ENCODE measurements around the gene ENO1. TPM values are rescaled to one million over a fixed set of nuclear protein-coding genes. Genes with fewer than 3 reads are reported as not detected.
A peak's percentile ranks its signal among the peaks of the same experiment; 100 is the strongest.

Gene ENO1
- total and polyA plus RNA-seq, 2 of the 4 experiments (the other 2 are of a cell fraction): 2,125 to 3,643 TPM

- no peak overlapping the region for H3K23ac ChIP-seq (ENCODE audit: low read depth, low read length)
- H4K5ac ChIP-seq (ENCODE audit: low read depth, low read length): no peak overlapping the region
- POLR2A ChIA-PET (ENCODE audit: unreplicated experiment): no interaction called here
- H3K4me2 ChIP-seq (ENCODE audit: low read depth, low read length): no peak overlapping the region
- H3K14ac ChIP-seq (replicated peaks; ENCODE audit: low read depth, low read length): no peak overlapping the region
- no peak overlapping the region for H2AFZ ChIP-seq (replicated peaks; ENCODE audit: low read length, poor library complexity)
- H2BK15ac ChIP-seq (ENCODE audit: low read depth, low read length): no peak overlapping the region
- H3K4me1 ChIP-seq (ENCODE audit: control insufficient read depth, insufficient read depth, low read length): peaks cover 10% of the 10 kb centered on the region
- DNase-seq: no peak
- CTCF ChIA-PET: interaction anchor here (1.6 kb wide), 1 partner anchor 14 kb away, joined by 7 read pairs; no protein-coding TSS in a partner anchor
- dilution Hi-C loops (cut with HindIII; ENCODE audit: low sequenced_read_pairs, unreplicated experiment) (no loop called here), intact Hi-C loops (cut with micrococcal nuclease) (no loop called here), in situ Hi-C loops (cut with MboI; ENCODE audit: low sequenced_read_pairs) (loop anchor here (25.0 kb wide), 1 partner anchor 876 kb away; no protein-coding TSS in a partner anchor)
- H2BK5ac ChIP-seq (ENCODE audit: low read depth, low read length, poor library complexity, severe bottlenecking): no peak overlapping the region
- ATAC-seq (ENCODE audit: low read depth): no peak
- no peak overlapping the region for H4K91ac ChIP-seq (ENCODE audit: insufficient read depth, low read depth, low read length)
- H3K4me3 ChIP-seq (ENCODE audit: insufficient read depth, low read depth, low read length): no peak overlapping the region
- H3K79me1 ChIP-seq (ENCODE audit: low read depth in 1 of 2, low read length in 2 of 2): peaks cover 52 to 86% of the 10 kb centered on the region in 2 experiments
- no peak overlapping the region for H2BK20ac ChIP-seq (ENCODE audit: low read depth, low read length)
- H2AK9ac ChIP-seq (replicated peaks; ENCODE audit: low read depth, low read length, poor library complexity): peak overlapping the region; percentile 44
- H2BK120ac ChIP-seq (ENCODE audit: low read depth, low read length): no peak overlapping the region
- H3K56ac ChIP-seq (ENCODE audit: extremely low read depth, insufficient read depth, low read length): no peak overlapping the region
- H3K36me3 ChIP-seq (ENCODE audit: control insufficient read depth, insufficient read depth, low read length): peaks cover 90% of the 10 kb centered on the region
- H4K20me1 ChIP-seq (ENCODE audit: insufficient read depth, low read length): peaks cover 100% of the 10 kb centered on the region
- no peak overlapping the region for H3K18ac ChIP-seq (ENCODE audit: low read depth, low read length)
- H3K27ac ChIP-seq (ENCODE audit: insufficient read depth, low read length): no peak overlapping the region
- H3K9ac ChIP-seq (ENCODE audit: low read depth, low read length): no peak overlapping the region
- peaks cover 8% of the 10 kb centered on the region; the same call in 1 of the 2 replicates for H3K9me1 ChIP-seq (ENCODE audit: insufficient read depth, low read length)
- no peaks in the 10 kb centered on the region for H3K9me3 ChIP-seq (ENCODE audit: control insufficient read depth, insufficient read depth, low read length)
- BruUV-seq (replicated peaks): no TSS peak
- H2AK5ac ChIP-seq (ENCODE audit: low read depth, low read length): no peak overlapping the region
- H3K4ac ChIP-seq (ENCODE audit: low read depth, low read length): no peak overlapping the region
- H4K8ac ChIP-seq (ENCODE audit: low read depth in 2 of 2, low read length in 2 of 2): no peak overlapping the region
- no CpG with 5 or more reads among the region's 7 CpGs for WGBS, 2 experiments (ENCODE audit: extremely low coverage in 2 of 2, insufficient read length in 1 of 2)
- no peaks in the 10 kb centered on the region for H3K27me3 ChIP-seq (ENCODE audit: control insufficient read depth, insufficient read depth, low read length)
- TF ChIP-seq MAFK (IDR thresholded peaks at IDR 0.05; ENCODE audit: low read depth, low read length) (no peak), RCOR1 (IDR thresholded peaks at IDR 0.05; ENCODE audit: insufficient replicate concordance, low read length) (no peak), CHD1 (IDR thresholded peaks at IDR 0.05; ENCODE audit: low read depth, low read length) (no peak), ELK1 (IDR thresholded peaks at IDR 0.05; ENCODE audit: borderline replicate concordance, low read depth, low read length) (no peak), CTCF (conservative IDR thresholded peaks at IDR 0.05; ENCODE audit: low read depth, low read length) (no peak), MAZ (IDR thresholded peaks at IDR 0.05; ENCODE audit: borderline replicate concordance, low read depth, low read length) (no peak), USF2 (IDR thresholded peaks at IDR 0.05; ENCODE audit: low read depth, low read length) (no peak), NFE2L2 (IDR thresholded peaks at IDR 0.05; ENCODE audit: low read depth, low read length) (no peak)
Observed at GRCh38 chr1:8863138-8863537, 15.3 kb downstream of the ENO1 start.
